Activated CD4-positive, alpha-beta T cell treated with anti-CD3 and anti-CD28 coated beads for 36 hours (primary cell): Measurements from ENCODE around the gene RPS6KA5. TPM values are rescaled to one million over a fixed set of nuclear protein-coding genes. Genes with fewer than 3 reads are reported as not detected.
"Not testable (repeated sequence)": the region's sequence is repeated elsewhere in the genome, so short reads cannot be mapped to it uniquely, and the experiment has no call there.

Source experiments
- ATAC-seq: fragments of 200-7000 bp; cut with Tn5 transposase; one replicate; pipeline ENCODE4 v1.10.0; 2021; ENCODE audit warnings: mild to moderate bottlenecking, moderate library complexity
- CTCF ChIA-PET: fragments of 350-600 bp; sonication (Branson Sonifier 250); formaldehyde crosslinking; loops from one replicate; lab custom pipeline; 2021; ENCODE audit warnings: antibody characterized with exemption; lab: Charles Lee
- POLR2A ChIA-PET: fragments of 350-600 bp; sonication (Branson Sonifier 250); formaldehyde crosslinking; loops from one replicate; lab custom pipeline; 2021; ENCODE audit warnings: antibody characterized with exemption, inconsistent platforms; lab: Charles Lee
- DNase-seq: peaks from one replicate; pipeline ENCODE4 v3.0.0-alpha.2; 2020
- H3K27ac Mint-ChIP-seq: one replicate; pipeline ENCODE4 v1.8.0; 2021; ENCODE audit warnings: mixed read lengths
- H3K27me3 Mint-ChIP-seq: one replicate; pipeline ENCODE4 v1.8.0; 2021; ENCODE audit warnings: mixed read lengths
- H3K36me3 Mint-ChIP-seq: one replicate; pipeline ENCODE4 v1.8.0; 2021; ENCODE audit warnings: low read depth, mixed read lengths
- H3K4me1 Mint-ChIP-seq: one replicate; pipeline ENCODE4 v1.8.0; 2021; ENCODE audit warnings: mixed read lengths
- H3K4me3 Mint-ChIP-seq: one replicate; pipeline ENCODE4 v1.8.0; 2021; ENCODE audit warnings: mild to moderate bottlenecking, moderate library complexity, mixed read lengths
- H3K9me3 Mint-ChIP-seq: one replicate; pipeline ENCODE4 v1.8.0; 2021; ENCODE audit warnings: low read depth, mixed read lengths
- intact Hi-C, 2 experiments: fragments of 100-400 bp; cut with DNase I in 1 of 2; cut with micrococcal nuclease in 1 of 2; formaldehyde crosslinking; loops; one replicate each; pipeline versions ENCODE4 v1.14.2 to v1.15.1; 2022 to 2024; cut with DNase I, micrococcal nuclease
- total RNA-seq, 2 experiments: library from RNA; stranded (reverse); gene quantifications; one replicate each; pipeline ENCODE4 v1.2.3, GENCODE V29; 2021

RPS6KA5 gene
- total RNA-seq, 2 experiments from 2014 or later: 11.9 to 13.8 TPM

- no peak for ATAC-seq
- Mint-ChIP-seq H3K9me3 (peaks cover 24% of the 10 kb centered on the region), H3K4me1 (peaks cover 2% of the 10 kb centered on the region), H3K27ac (no peak overlapping the region), H3K4me3 (no peak overlapping the region), H3K36me3 (peaks cover 55% of the 10 kb centered on the region), H3K27me3 (no peaks in the 10 kb centered on the region)
- intact Hi-C loops: no loop called here
- no peak for DNase-seq
- ChIA-PET CTCF (interaction anchor here (0.9 kb wide), 1 partner anchor 42 kb away, joined by 3 read pairs; no protein-coding TSS in a partner anchor), POLR2A (no interaction called here)
Measured at GRCh38 chr14:90940318-90940962, 120.0 kb downstream of the RPS6KA5 start.

DNA sequence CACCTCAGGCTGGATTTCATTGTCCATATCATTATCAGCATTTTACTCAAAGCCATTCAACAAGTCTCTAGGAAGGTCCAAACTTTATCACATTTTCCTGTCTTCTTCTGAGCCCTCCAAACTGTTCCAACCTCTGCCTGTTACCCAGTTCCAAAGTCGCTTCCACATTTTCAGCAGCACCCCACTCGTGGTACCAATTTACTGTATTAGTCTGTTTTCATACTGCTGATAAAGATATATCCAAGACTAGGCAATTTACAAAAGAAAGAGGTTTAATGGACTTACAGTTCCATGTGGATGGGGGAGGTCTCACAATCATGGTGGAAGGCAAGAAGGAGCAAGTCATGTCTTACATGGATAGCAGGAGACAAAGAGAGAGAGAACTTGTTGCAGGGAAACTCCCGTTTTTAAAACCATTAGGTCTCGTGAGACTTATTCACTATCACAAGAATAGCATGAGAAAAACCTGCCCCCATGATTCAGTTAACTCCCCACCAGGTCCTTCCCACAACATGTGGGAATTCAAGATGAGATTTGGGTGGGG lies 121.1 kb downstream of the RPS6KA5 start:
- H3K27me3 Mint-ChIP-seq, H3K4me3 Mint-ChIP-seq, H3K27ac Mint-ChIP-seq, H3K4me1 Mint-ChIP-seq, intact Hi-C loops, DNase-seq, ATAC-seq, POLR2A ChIA-PET: not testable (repeated sequence)
- peaks cover 24% of the 10 kb centered on the region for H3K9me3 Mint-ChIP-seq
- CTCF ChIA-PET: interaction anchor here (0.8 to 0.9 kb wide), 2 partner anchors 37 to 40 kb away, joined by 3 read pairs; no protein-coding TSS in a partner anchor
- peaks cover 55% of the 10 kb centered on the region for H3K36me3 Mint-ChIP-seq

- CTCF ChIA-PET: no interaction called here
Measured at GRCh38 chr14:90938615-90939014, 121.8 kb downstream of the RPS6KA5 start.

DNA sequence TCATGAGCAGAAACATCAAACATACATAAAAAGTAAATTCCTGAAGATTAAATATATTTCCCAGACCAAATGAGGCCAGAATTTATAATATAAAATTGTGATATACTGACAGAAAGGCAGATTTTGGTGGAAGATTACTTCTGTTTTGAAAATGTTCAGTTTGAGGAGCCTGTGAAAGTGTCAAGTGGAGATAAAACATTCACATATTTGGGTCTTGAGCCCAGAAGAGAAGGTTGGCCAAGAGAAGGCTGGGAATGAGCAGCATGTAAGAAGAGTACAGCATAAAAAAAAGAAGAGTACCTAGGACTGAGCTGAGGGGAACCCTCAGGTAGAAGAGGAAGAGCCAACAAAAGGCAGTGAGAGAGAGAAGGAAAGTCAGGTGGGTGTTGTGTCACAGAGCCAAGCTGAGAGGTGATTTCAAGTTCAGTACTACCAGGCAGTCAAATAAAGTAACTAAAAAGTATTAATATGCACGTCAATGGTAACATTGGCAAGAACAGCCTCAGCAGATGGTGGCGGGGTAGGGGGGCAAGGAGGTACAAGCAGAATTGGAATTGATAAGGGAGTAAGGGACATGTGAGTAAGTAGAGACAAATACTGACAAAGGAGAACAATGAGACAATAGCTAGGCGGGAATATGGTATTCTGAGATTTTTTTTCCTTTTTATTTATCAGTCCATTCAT lies 123.5 kb downstream of the RPS6KA5 start:
- Mint-ChIP-seq H3K36me3 (peaks cover 48% of the 10 kb centered on the region), H3K4me3 (no peak overlapping the region), H3K27me3 (no peaks in the 10 kb centered on the region), H3K4me1 (peaks cover 2% of the 10 kb centered on the region), H3K9me3 (peaks cover 24% of the 10 kb centered on the region), H3K27ac (no peak overlapping the region)
- DNase-seq (no peak), ATAC-seq (no peak)
- intact Hi-C loops: no loop called here
- POLR2A ChIA-PET: no interaction called here
- CTCF ChIA-PET: no interaction called here

More at GRCh38 chr14:90938615-90939014, 121.8 kb downstream of the RPS6KA5 start:
- no peak overlapping the region for H3K27ac Mint-ChIP-seq
- H3K4me3 Mint-ChIP-seq: no peak overlapping the region
- ATAC-seq (no peak), DNase-seq (no peak)
- peaks cover 55% of the 10 kb centered on the region for H3K36me3 Mint-ChIP-seq
- peaks cover 24% of the 10 kb centered on the region for H3K9me3 Mint-ChIP-seq
- H3K27me3 Mint-ChIP-seq: no peaks in the 10 kb centered on the region
- peaks cover 2% of the 10 kb centered on the region for H3K4me1 Mint-ChIP-seq
- POLR2A ChIA-PET: no interaction called here
- intact Hi-C loops: no loop called here

DNA sequence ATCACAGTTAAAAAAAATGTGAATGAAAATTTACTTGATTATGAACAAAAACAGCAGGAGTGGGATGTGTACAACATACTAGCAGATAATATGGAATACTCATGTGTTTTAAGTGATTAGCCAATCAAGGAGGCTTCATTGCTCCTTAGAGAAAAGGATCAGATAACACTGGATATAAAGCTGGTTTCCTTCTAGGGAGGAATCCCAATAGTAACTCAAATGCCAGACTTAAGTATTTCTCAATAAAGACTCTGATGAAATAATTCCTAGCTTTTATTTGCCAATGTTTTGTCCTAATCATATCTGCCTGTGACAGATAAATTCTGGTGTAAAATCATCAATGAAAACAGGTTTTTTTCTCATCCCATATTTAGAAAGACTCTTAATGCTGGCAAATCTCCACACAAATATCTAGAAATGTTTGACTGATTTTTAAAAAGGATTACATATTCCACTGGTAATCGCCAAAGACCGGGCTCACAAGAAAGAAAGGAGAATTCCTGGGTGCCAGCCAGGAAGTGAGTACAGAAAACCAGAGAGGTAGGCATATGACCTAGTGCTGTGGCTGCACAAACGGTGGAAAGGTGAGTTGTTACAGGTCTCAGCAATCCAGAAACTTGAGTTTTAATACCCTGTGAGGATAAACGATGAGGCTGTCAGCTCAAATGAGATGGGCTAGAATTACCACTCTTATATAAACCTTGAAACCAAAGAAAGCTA lies 135.7 kb downstream of the RPS6KA5 start:
- H3K36me3 Mint-ChIP-seq: peaks cover 9% of the 10 kb centered on the region
- POLR2A ChIA-PET: no interaction called here
- no peak for DNase-seq
- CTCF ChIA-PET: interaction anchor here (0.5 to 1.8 kb wide), 3 partner anchors 12 to 252 kb away, joined by 3 to 4 read pairs (median 3); no protein-coding TSS in a partner anchor
- intact Hi-C loops: no loop called here
- no peak for ATAC-seq
- H3K27me3 Mint-ChIP-seq: no peaks in the 10 kb centered on the region
- no peak overlapping the region for H3K4me3 Mint-ChIP-seq
- no peaks in the 10 kb centered on the region for H3K4me1 Mint-ChIP-seq
- H3K27ac Mint-ChIP-seq: no peak overlapping the region
- H3K9me3 Mint-ChIP-seq: no peaks in the 10 kb centered on the region

DNA sequence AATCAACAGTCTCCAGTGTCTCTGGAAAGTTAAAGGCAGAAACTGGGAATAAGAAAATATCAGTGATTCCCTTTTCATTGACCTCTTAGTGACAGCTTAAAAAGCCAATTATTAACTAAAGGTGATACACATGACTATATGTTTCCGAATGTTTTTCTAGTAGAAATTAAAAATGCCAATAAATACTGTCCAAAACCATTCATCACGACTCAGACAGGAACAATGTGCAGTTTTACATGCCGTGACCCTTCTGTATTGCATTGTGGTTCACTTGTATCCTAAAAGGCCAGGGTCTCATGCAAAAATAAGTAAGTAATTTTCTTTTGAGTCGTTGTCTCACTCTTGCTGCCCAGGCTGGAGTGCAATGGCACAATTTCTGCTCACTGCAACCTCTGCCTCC lies 138.3 kb downstream of the RPS6KA5 start:
- intact Hi-C loops: no loop called here
- H3K27ac Mint-ChIP-seq: no peak overlapping the region
- peaks cover 22% of the 10 kb centered on the region for H3K36me3 Mint-ChIP-seq

GRCh38 chr14:90911121-90911520 lies 149.3 kb downstream of the RPS6KA5 start:
- Mint-ChIP-seq H3K9me3 (no peaks in the 10 kb centered on the region), H3K4me3 (no peak overlapping the region), H3K27me3 (no peaks in the 10 kb centered on the region), H3K4me1 (peaks cover 12% of the 10 kb centered on the region), H3K27ac (no peak overlapping the region), H3K36me3 (peaks cover 3% of the 10 kb centered on the region)
- ChIA-PET CTCF (interaction anchor here (0.9 to 1.3 kb wide), 4 partner anchors 9 to 377 kb away, joined by 3 to 4 read pairs (median 4); no protein-coding TSS in a partner anchor), POLR2A (no interaction called here)
- ATAC-seq (no peak), DNase-seq (no peak)
- intact Hi-C loops: no loop called here

More for the DNA sequence above, 138.3 kb downstream of the RPS6KA5 start:
- no peaks in the 10 kb centered on the region for H3K4me1 Mint-ChIP-seq
- no peaks in the 10 kb centered on the region for H3K27me3 Mint-ChIP-seq
- DNase-seq (no peak), ATAC-seq (no peak)
- H3K4me3 Mint-ChIP-seq: no peak overlapping the region
- CTCF ChIA-PET: interaction anchor here (0.6 kb wide), 1 partner anchor 55 kb away, joined by 3 read pairs; no protein-coding TSS in a partner anchor
- POLR2A ChIA-PET: no interaction called here
- no peaks in the 10 kb centered on the region for H3K9me3 Mint-ChIP-seq

DNA sequence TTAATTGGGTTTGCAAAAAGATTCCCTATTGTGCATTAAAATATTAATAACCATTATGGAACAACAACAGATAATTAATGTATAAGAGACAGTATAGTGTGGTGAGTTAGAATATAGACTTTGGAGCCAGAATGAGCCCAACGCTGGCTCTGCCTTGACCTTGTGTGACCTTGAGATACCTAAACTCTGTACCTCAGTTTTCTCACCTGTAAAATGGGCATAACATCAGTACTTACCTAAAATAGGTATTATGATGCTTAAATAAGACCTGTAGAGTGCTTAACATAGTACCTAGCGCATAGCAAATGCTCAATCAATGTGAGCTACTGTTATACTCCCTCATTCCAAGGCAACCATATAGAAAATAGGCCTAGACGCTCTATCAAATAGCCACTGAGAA lies 153.3 kb downstream of the RPS6KA5 start:
- no peaks in the 10 kb centered on the region for H3K27me3 Mint-ChIP-seq
- ATAC-seq (no peak), DNase-seq (no peak)
- H3K27ac Mint-ChIP-seq: no peak overlapping the region
- intact Hi-C loops: loop anchor here in 1 of 2 experiments (5.0 to 10.0 kb wide), 2 partner anchors 128 to 210 kb away; no protein-coding TSS in a partner anchor
- POLR2A ChIA-PET: no interaction called here
- no peak overlapping the region for H3K4me3 Mint-ChIP-seq
- H3K9me3 Mint-ChIP-seq: no peaks in the 10 kb centered on the region
- peaks cover 9% of the 10 kb centered on the region for H3K36me3 Mint-ChIP-seq
- CTCF ChIA-PET: interaction anchor here (0.6 to 0.9 kb wide), 2 partner anchors 270 kb away, joined by 3 read pairs; no protein-coding TSS in a partner anchor
- peaks cover 22% of the 10 kb centered on the region for H3K4me1 Mint-ChIP-seq

GRCh38 chr14:90905531-90905930 lies 154.9 kb downstream of the RPS6KA5 start:
- Mint-ChIP-seq H3K36me3 (peaks cover 9% of the 10 kb centered on the region), H3K4me3 (no peak overlapping the region), H3K9me3 (no peaks in the 10 kb centered on the region), H3K27ac (peak overlapping the region; percentile 49), H3K4me1 (peaks cover 22% of the 10 kb centered on the region), H3K27me3 (no peaks in the 10 kb centered on the region)
- ChIA-PET POLR2A (interaction anchor here (0.7 kb wide), 1 partner anchor 64 kb away, joined by 3 read pairs; no protein-coding TSS in a partner anchor), CTCF (interaction anchor here (0.8 to 5.5 kb wide), 8 partner anchors 8 to 268 kb away, joined by 3 to 198 read pairs (median 4); no protein-coding TSS in a partner anchor)
- DNase-seq (no peak), ATAC-seq (peak; percentile 78)
- intact Hi-C loops: loop anchor here (1.0 to 10.0 kb wide), 4 partner anchors 63 to 212 kb away; no protein-coding TSS in a partner anchor

GRCh38 chr14:90903101-90903500 lies 157.3 kb downstream of the RPS6KA5 start:
- Mint-ChIP-seq H3K27me3 (no peaks in the 10 kb centered on the region), H3K4me3 (no peak overlapping the region), H3K36me3 (peaks cover 19% of the 10 kb centered on the region), H3K27ac (no peak overlapping the region), H3K4me1 (peaks cover 22% of the 10 kb centered on the region), H3K9me3 (no peaks in the 10 kb centered on the region)
- ChIA-PET POLR2A (interaction anchor here (0.6 kb wide), 1 partner anchor 246 kb away, joined by 4 read pairs; no protein-coding TSS in a partner anchor), CTCF (interaction anchor here (0.5 to 6.1 kb wide), 50 partner anchors 9 to 387 kb away, joined by 3 to 198 read pairs (median 4); partner anchors contain the start of genes DGLUCY and GPR68)
- intact Hi-C loops: loop anchor here (1.0 to 10.0 kb wide), 4 partner anchors 132 to 383 kb away; no protein-coding TSS in a partner anchor
- DNase-seq (peak; percentile 77), ATAC-seq (peak; percentile 86)
